GM12878 (cell line): Measurements from ENCODE around the gene ALX4. TPM values are rescaled to one million over a fixed set of nuclear protein-coding genes. Genes with fewer than 3 reads are reported as not detected.

Source experiments
- ATAC-seq: fragments of 200-7000 bp; cut with Tn5 transposase; 3 replicates; pipeline ENCODE4 v1.9.1; 2020; ENCODE audit warnings: mild to moderate bottlenecking, moderate library complexity
- BruUV-seq: library from RNA; stranded (reverse); fragments of 400-500 nt; replicated peaks from 2 replicates; lab custom pipeline; 2021; lab: Mats Ljungman, UMichigan
- CTCF ChIA-PET: fragments of 300-600 bp; sonication (Branson Sonifier 250); formaldehyde crosslinking; extraction: SDS; loops from one replicate; lab custom pipeline; 2021; ENCODE audit warnings: inconsistent platforms; lab: Yijun Ruan, JAX
- POLR2A ChIA-PET: fragments of 350-600 bp; formaldehyde crosslinking; extraction: SDS; loops from one replicate; lab custom pipeline; 2021; ENCODE audit warnings: inconsistent platforms; lab: Charles Lee
- RAD21 ChIA-PET: fragments of 300-600 bp; sonication (Branson Sonifier 250); formaldehyde crosslinking; loops from one replicate; lab custom pipeline; 2023; ENCODE audit warnings: antibody characterized with exemption; ENCODE audit not compliant: unreplicated experiment; lab: Charles Lee
- SMC1A ChIA-PET: fragments of 300-600 bp; sonication (Branson Sonifier 250); formaldehyde crosslinking; loops from one replicate; lab custom pipeline; 2023; ENCODE audit not compliant: unreplicated experiment, uncharacterized antibody; lab: Charles Lee
- DNase-seq: peaks from one replicate; pipeline ENCODE4 v3.0.0-alpha.2; 2011; ENCODE audit warnings: low read depth, low spot score
- FAIRE-seq: peaks from 3 replicates; lab custom pipeline; 2011; peaks lifted over from hg19 to GRCh38; lab: Jason Lieb, UNC
- H2AFZ ChIP-seq: 2 replicates; pipeline ENCODE4 v1.6.0; 2011; ENCODE audit warnings: low read depth, low read length, control low read depth; ENCODE audit not compliant: control insufficient read depth
- H3K27ac ChIP-seq: 2 replicates; pipeline ENCODE4 v1.5.1; 2011; ENCODE audit warnings: control low read depth; ENCODE audit not compliant: control insufficient read depth, insufficient read depth
- H3K27me3 ChIP-seq, 2 experiments: replicated peaks in 1 of 2; 2 replicates each; pipeline versions ENCODE4 v1.6.0 to v1.6.1; 2011; ENCODE audit warnings: low read length in 1 of 2; ENCODE audit not compliant: control insufficient read depth in 2 of 2, insufficient read depth in 2 of 2
- H3K36me3 ChIP-seq, 2 experiments: 2 replicates each; pipeline ENCODE4 v1.5.1; 2011; ENCODE audit warnings: low read length in 1 of 2; ENCODE audit not compliant: control insufficient read depth in 2 of 2, insufficient read depth in 2 of 2
- H3K4me1 ChIP-seq: 2 replicates; pipeline ENCODE4 v1.6.1; 2011; ENCODE audit warnings: mild to moderate bottlenecking, low read length, moderate library complexity, mixed read lengths; ENCODE audit not compliant: control insufficient read depth, insufficient read depth
- H3K4me2 ChIP-seq: 2 replicates; pipeline ENCODE4 v1.6.0; 2011; ENCODE audit warnings: control low read depth; ENCODE audit not compliant: control insufficient read depth, insufficient read depth
- H3K4me3 ChIP-seq: fragments of 200-600 bp; sonication (generic); 2 replicates; pipeline ENCODE4 v1.5.1; 2016
- H3K79me2 ChIP-seq: 2 replicates; pipeline ENCODE4 v1.6.0; 2011; ENCODE audit warnings: low read length; ENCODE audit not compliant: control insufficient read depth, insufficient read depth
- H3K9ac ChIP-seq: 2 replicates; pipeline ENCODE4 v1.8.0; 2011; ENCODE audit warnings: low read length, control low read depth, mixed read lengths; ENCODE audit not compliant: control insufficient read depth, insufficient read depth
- H3K9me3 ChIP-seq: replicated peaks from 3 replicates; pipeline ENCODE4 v1.5.1; 2011; ENCODE audit warnings: mild to moderate bottlenecking, low read length; ENCODE audit not compliant: control insufficient read depth, insufficient read depth
- H4K20me1 ChIP-seq: 2 replicates; pipeline ENCODE4 v1.6.0; 2011; ENCODE audit not compliant: control insufficient read depth, insufficient read depth
- CBX5 ChIP-seq: sonication (generic); IDR thresholded peaks from 2 replicates; pipeline ENCODE4 v1.6.1; 2016; ENCODE audit warnings: low read depth, moderate library complexity, mild to moderate bottlenecking, inconsistent platforms
- CREB1 ChIP-seq: IDR thresholded peaks from 2 replicates; pipeline ENCODE4 v1.6.1; 2012; ENCODE audit warnings: low read depth, mild to moderate bottlenecking, inconsistent platforms
- EED ChIP-seq: sonication (generic); IDR thresholded peaks from 2 replicates; pipeline ENCODE4 v1.6.1; 2016; ENCODE audit warnings: antibody characterized with exemption, low read depth
- HDGF ChIP-seq: fragments of 450-650 bp; IDR thresholded peaks from 2 replicates; pipeline ENCODE4 v1.6.1; 2016; ENCODE audit warnings: antibody characterized with exemption
- JUNB ChIP-seq: IDR thresholded peaks from 2 replicates; pipeline ENCODE4 v1.6.1; 2016; ENCODE audit warnings: antibody characterized with exemption, mild to moderate bottlenecking
- KAT2A ChIP-seq: conservative IDR thresholded peaks from 2 replicates; pipeline ENCODE4 v1.6.1; 2011; ENCODE audit warnings: low read depth, low read length; ENCODE audit not compliant: control insufficient read depth
- NFIC ChIP-seq: IDR thresholded peaks from 2 replicates; pipeline ENCODE4 v1.6.1; 2012; ENCODE audit warnings: low read depth, mild to moderate bottlenecking, inconsistent platforms, low read length, moderate library complexity
- NR2F1 ChIP-seq: fragments of 450-650 bp; conservative IDR thresholded peaks from 2 replicates; pipeline ENCODE4 v1.6.1; 2017; ENCODE audit warnings: mild to moderate bottlenecking
- POU2F2 ChIP-seq: IDR thresholded peaks from 3 replicates; pipeline ENCODE4 v1.6.1; 2011; ENCODE audit warnings: low read depth, mild to moderate bottlenecking, low read length, borderline replicate concordance
- SMC3 ChIP-seq: IDR thresholded peaks from 2 replicates; pipeline ENCODE4 v1.6.1; 2011; ENCODE audit warnings: low read length, improper control_type of control experiment, borderline replicate concordance
- ZNF217 ChIP-seq: fragments of 450-650 bp; IDR thresholded peaks from 2 replicates; pipeline ENCODE4 v1.6.1; 2017; ENCODE audit warnings: antibody characterized with exemption, mild to moderate bottlenecking
- WGBS: methylation state at CpG from one replicate; pipeline ENCODE4 v1.1.6; 2016; ENCODE audit warnings: low lambda C conversion rate; ENCODE audit not compliant: insufficient replicate concordance, insufficient coverage; ENCODE audit errors: missing lambda C conversion rate; 5-methylcytosine and 5-hydroxymethylcytosine counted together
- in situ Hi-C: fragments of 300-500 bp; cut with MboI; formaldehyde crosslinking; loops from 9 replicates; pipeline ENCODE4 v1.14.3; 2018; ENCODE audit warnings: mixed read lengths
- intact Hi-C: fragments of 100-400 bp; cut with micrococcal nuclease; formaldehyde crosslinking; loops from one replicate; pipeline ENCODE4 v1.14.2; 2022; ENCODE audit not compliant: unreplicated experiment
- polyA plus RNA-seq, 11 experiments: library from polyadenylated mRNA; depleted of rRNA in 4 of 11; unstranded in 6 of 11; stranded (reverse) in 5 of 11; fragments of >200 nt; fragmentation: Nextera tagmentation in 4 of 11; fragmentation: Illumina TruSeq in 1 of 11; extraction: Ambion mirVana in 4 of 11; extraction: Trizol in 1 of 11; gene quantifications; 1 replicate in 1 of 11; 2 replicates in 10 of 11; pipeline versions ENCODE4 v1.2.1 to v1.2.3, GENCODE V29; 2011 to 2016; ENCODE audit warnings: inconsistent platforms in 2 of 11, missing spikeins in 2 of 11, low read depth in 1 of 11
- total RNA-seq, 4 experiments: library from RNA; depleted of rRNA in 3 of 4; stranded (reverse); fragments of >200 nt in 3 of 4; fragmentation: Illumina TruSeq in 1 of 4; extraction: Trizol in 1 of 4; gene quantifications; 2 replicates each; pipeline versions ENCODE4 v1.2.1 to v1.2.3, GENCODE V29; 2013 to 2021
- TF ChIP-seq, protein P1 (sequence below), 3 experiments: IDR thresholded peaks in 2 of 3; conservative IDR thresholded peaks in 1 of 3; 2 replicates each; pipeline ENCODE4 v1.5.1; 2011; ENCODE audit warnings: low read depth in 3 of 3, low read length in 3 of 3, mild to moderate bottlenecking in 3 of 3, control low read depth in 2 of 3, moderate library complexity in 2 of 3, inconsistent platforms in 1 of 3, mixed read lengths in 1 of 3; ENCODE audit not compliant: control insufficient read depth in 2 of 3, insufficient read depth in 1 of 3; ENCODE audit errors: extremely low read depth in 1 of 3

The ALX4 gene
- total and polyA plus RNA-seq, 10 of the 15 experiments (the other 5 are each of a cell fraction or from before 2014, with no cell fraction given), result not detected

DNA sequence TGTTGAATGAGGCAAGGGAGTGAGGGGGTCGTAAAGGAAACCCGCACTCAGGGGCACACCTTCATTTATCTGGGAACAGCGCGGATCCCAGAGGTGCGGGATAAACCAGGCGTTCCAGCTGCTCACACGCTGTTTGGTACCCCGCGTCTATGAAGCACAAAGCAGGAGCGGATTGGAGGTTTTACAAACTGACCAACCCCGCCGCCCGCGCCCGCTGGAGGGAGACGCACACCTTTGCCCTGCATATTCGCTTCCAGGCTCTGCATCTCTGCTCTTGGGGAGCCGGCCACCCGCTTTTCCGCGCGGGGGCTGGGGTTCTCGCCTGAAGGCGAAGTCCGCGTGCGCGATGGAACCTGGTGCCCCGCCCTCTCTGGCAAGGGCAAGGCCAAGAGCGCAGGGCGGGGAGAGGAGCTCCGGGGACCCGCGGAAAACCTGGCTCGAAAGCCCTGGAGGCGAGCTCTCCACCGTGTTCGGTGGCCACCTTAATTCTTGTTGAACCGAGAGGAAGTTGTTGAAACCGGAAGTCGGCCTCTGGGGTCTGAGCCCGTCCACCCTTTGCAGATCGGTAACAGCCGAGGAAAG is 6.8 kb upstream of the ALX4 start:
- H4K20me1 ChIP-seq, result no peaks in the 10 kb centered on the region; the same call in 1 of the 2 replicates
- BruUV-seq, result no TSS peak
- no peak overlapping the region for H3K9ac ChIP-seq
- DNase-seq (no peak), FAIRE-seq (no peak), ATAC-seq (no peak)
- no peak overlapping the region for H3K4me3 ChIP-seq
- ChIA-PET CTCF (no interaction called here), SMC1A (no interaction called here), POLR2A (no interaction called here), RAD21 (no interaction called here)
- in situ Hi-C loops, result no loop called here
- no peaks in the 10 kb centered on the region for H3K79me2 ChIP-seq
- no peaks in the 10 kb centered on the region for H3K4me1 ChIP-seq
- H3K27ac ChIP-seq, result no peak overlapping the region
- no peaks in the 10 kb centered on the region for H3K9me3 ChIP-seq
- intact Hi-C loops, result no loop called here
- H3K4me2 ChIP-seq, result no peak overlapping the region
- peaks cover 21 to 39% of the 10 kb centered on the region in 2 experiments for H3K27me3 ChIP-seq
- TF ChIP-seq JUNB (no peak), ZNF217 (no peak), CBX5 (no peak), HDGF (no peak), NFIC (no peak), NR2F1 (no peak), CREB1 (no peak)
- no peaks in the 10 kb centered on the region for H3K36me3 ChIP-seq
- 6% methylated on average over 33 of the region's 44 CpGs for WGBS
- no peak overlapping the region for H2AFZ ChIP-seq

DNA sequence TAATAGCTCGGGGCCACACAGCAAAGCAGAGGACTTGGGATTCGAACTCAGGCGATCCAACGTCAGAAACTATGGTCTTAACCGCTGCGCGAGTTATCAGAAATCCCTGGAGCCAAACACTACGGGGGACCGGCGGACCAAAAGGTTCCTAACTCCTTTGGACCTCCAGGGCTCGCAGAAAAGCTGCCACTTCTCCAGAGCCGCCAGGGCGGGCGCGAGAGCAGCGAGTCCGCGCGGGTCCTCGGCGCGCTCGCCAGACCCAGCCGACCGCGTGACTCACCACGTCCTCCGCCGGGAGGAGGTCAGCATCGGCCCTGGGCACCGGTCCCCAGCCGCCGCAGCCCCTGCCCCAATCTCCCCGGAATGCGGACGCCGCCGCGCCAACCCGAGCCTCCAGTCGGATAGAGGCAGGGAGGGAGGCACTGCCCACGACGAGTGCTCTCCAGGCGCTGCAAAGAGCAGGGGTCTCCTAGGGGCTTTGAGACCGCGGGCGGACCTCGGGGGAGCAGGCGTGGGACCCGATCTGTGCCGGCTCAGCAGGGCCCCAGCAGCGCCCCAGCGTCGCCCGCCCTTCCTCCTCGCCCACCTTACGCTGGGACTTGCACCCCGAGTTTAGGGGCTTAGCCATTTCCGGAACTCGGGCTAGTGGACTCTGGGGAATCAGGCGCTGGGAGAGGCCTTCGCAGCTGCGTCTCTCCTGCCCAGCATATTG is 6.2 kb upstream of the ALX4 start:
- no TSS peak for BruUV-seq
- H3K27me3 ChIP-seq, result peaks cover 19 to 41% of the 10 kb centered on the region in 2 experiments
- in situ Hi-C loops (no loop called here), intact Hi-C loops (no loop called here)
- WGBS, result 24% methylated on average over 46 of the region's 63 CpGs
- H3K9ac ChIP-seq, result no peak overlapping the region
- H3K36me3 ChIP-seq, result no peaks in the 10 kb centered on the region
- no peak overlapping the region for H3K4me3 ChIP-seq
- ChIA-PET SMC1A (no interaction called here), CTCF (no interaction called here), POLR2A (no interaction called here), RAD21 (no interaction called here)
- H3K27ac ChIP-seq, result no peak overlapping the region
- no peak overlapping the region for H2AFZ ChIP-seq
- no peaks in the 10 kb centered on the region; the same call in 1 of the 2 replicates for H4K20me1 ChIP-seq
- H3K79me2 ChIP-seq, result no peaks in the 10 kb centered on the region
- FAIRE-seq (no peak), DNase-seq (no peak), ATAC-seq (no peak)
- H3K4me2 ChIP-seq, result no peak overlapping the region
- H3K4me1 ChIP-seq, result no peaks in the 10 kb centered on the region
- no peak for TF ChIP-seq ZNF217
- TF ChIP-seq EED, result no peak
- TF ChIP-seq, protein P1, sequence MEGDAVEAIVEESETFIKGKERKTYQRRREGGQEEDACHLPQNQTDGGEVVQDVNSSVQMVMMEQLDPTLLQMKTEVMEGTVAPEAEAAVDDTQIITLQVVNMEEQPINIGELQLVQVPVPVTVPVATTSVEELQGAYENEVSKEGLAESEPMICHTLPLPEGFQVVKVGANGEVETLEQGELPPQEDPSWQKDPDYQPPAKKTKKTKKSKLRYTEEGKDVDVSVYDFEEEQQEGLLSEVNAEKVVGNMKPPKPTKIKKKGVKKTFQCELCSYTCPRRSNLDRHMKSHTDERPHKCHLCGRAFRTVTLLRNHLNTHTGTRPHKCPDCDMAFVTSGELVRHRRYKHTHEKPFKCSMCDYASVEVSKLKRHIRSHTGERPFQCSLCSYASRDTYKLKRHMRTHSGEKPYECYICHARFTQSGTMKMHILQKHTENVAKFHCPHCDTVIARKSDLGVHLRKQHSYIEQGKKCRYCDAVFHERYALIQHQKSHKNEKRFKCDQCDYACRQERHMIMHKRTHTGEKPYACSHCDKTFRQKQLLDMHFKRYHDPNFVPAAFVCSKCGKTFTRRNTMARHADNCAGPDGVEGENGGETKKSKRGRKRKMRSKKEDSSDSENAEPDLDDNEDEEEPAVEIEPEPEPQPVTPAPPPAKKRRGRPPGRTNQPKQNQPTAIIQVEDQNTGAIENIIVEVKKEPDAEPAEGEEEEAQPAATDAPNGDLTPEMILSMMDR (IDR thresholded peaks at IDR 0.05 in 2 of 3, conservative IDR thresholded peaks at IDR 0.05 in 1 of 3; ENCODE audit: control insufficient read depth in 2 of 3, extremely low read depth in 1 of 3, insufficient read depth in 1 of 3, low read depth in 3 of 3, low read length in 3 of 3), result no peak
- TF ChIP-seq POU2F2, result no peak
- no peak for TF ChIP-seq NFIC
- TF ChIP-seq KAT2A, result no peak
- TF ChIP-seq SMC3, result no peak
- TF ChIP-seq, all 136 proteins: peak for 0
- H3K9me3 ChIP-seq, result no peaks in the 10 kb centered on the region
